ENCODE data around the gene AKNAD1.

Gene AKNAD1

GRCh38 chr1:108878678-108879077 is 21.8 kb upstream of the AKNAD1 start:
- TF ChIP-seq CTCF (conservative IDR thresholded peaks at IDR 0.05; ENCODE audit: control insufficient read depth, insufficient read depth, low read depth, low read length), result no peak
- peak; percentile 47 for DNase-seq (ENCODE audit: low read depth)
- H3K4me3 ChIP-seq (ENCODE audit: control insufficient read depth, low read depth, low read length), result peak overlapping the region; percentile 86

GRCh38 chr1:108878160-108878469 is 21.2 kb upstream of the AKNAD1 start:
- no peak for TF ChIP-seq CTCF (conservative IDR thresholded peaks at IDR 0.05; ENCODE audit: control insufficient read depth, insufficient read depth, low read depth, low read length)
- no peak for DNase-seq (ENCODE audit: low read depth)
- H3K4me3 ChIP-seq (ENCODE audit: control insufficient read depth, low read depth, low read length), result peak overlapping the region; percentile 86

GRCh38 chr1:108877348-108878159 is 20.7 kb upstream of the AKNAD1 start:
- TF ChIP-seq CTCF (conservative IDR thresholded peaks at IDR 0.05; ENCODE audit: control insufficient read depth, insufficient read depth, low read depth, low read length), result no peak
- DNase-seq (ENCODE audit: low read depth), result peak; percentile 57
- H3K4me3 ChIP-seq (ENCODE audit: control insufficient read depth, low read depth, low read length), result peak overlapping the region; percentile 86

GRCh38 chr1:108871050-108871724 is 14.3 kb upstream of the AKNAD1 start:
- TF ChIP-seq CTCF (conservative IDR thresholded peaks at IDR 0.05; ENCODE audit: control insufficient read depth, insufficient read depth, low read depth, low read length), result no peak
- H3K4me3 ChIP-seq (ENCODE audit: control insufficient read depth, low read depth, low read length), result no peak overlapping the region
- DNase-seq (ENCODE audit: low read depth), result no peak

- TF ChIP-seq CTCF (conservative IDR thresholded peaks at IDR 0.05; ENCODE audit: control insufficient read depth, insufficient read depth, low read depth, low read length), result no peak
- no peak overlapping the region for H3K4me3 ChIP-seq (ENCODE audit: control insufficient read depth, low read depth, low read length)
- no peak for DNase-seq (ENCODE audit: low read depth)
Measured at GRCh38 chr1:108865316-108865910, 8.5 kb upstream of the AKNAD1 start.

- TF ChIP-seq CTCF (conservative IDR thresholded peaks at IDR 0.05; ENCODE audit: control insufficient read depth, insufficient read depth, low read depth, low read length), result no peak
- DNase-seq (ENCODE audit: low read depth), result no peak
Measured at GRCh38 chr1:108863984-108864383, 7.1 kb upstream of the AKNAD1 start.

More at GRCh38 chr1:108863984-108864383, 7.1 kb upstream of the AKNAD1 start:
- no peak overlapping the region for H3K4me3 ChIP-seq (ENCODE audit: control insufficient read depth, low read depth, low read length)
